GM21526 (cell line): ENCODE results near the gene GABRR2.

Source experiments
- ATAC-seq: cut with Tn5 transposase; IDR thresholded peaks from one replicate; pipeline ENCODE4 v1.9.1; 2021; ENCODE audit warnings: moderate library complexity; ENCODE audit not compliant: unreplicated experiment, low FRiP score

GABRR2 gene

GRCh38 chr6:89315249-89315885 lies at the start of gene GABRR2:
Gene GABRR2 (minus strand): TSS chr6:89315299. CDS start chr6:89315165, 134 bp downstream.
- ATAC-seq = no peak

GRCh38 chr6:89364586-89364985 lies 49.5 kb upstream of the GABRR2 start:
- no peak for ATAC-seq

- ATAC-seq = no peak
Observed at GRCh38 chr6:89361171-89361570, 46.1 kb upstream of the GABRR2 start.

- ATAC-seq = peak; percentile 38
Observed at GRCh38 chr6:89360415-89360999, 45.4 kb upstream of the GABRR2 start.

GRCh38 chr6:89359561-89359960 lies 44.5 kb upstream of the GABRR2 start:
- no peak for ATAC-seq

- ATAC-seq = peak; percentile 44
Observed at GRCh38 chr6:89357390-89357789, 42.3 kb upstream of the GABRR2 start.

GRCh38 chr6:89356642-89357170 lies 41.6 kb upstream of the GABRR2 start:
- ATAC-seq = no peak

GRCh38 chr6:89355511-89356194 lies 40.6 kb upstream of the GABRR2 start:
- ATAC-seq = no peak

- peak; percentile 21 for ATAC-seq
Observed at GRCh38 chr6:89353702-89354392, 38.7 kb upstream of the GABRR2 start.

GRCh38 chr6:89353118-89353556 lies 38.0 kb upstream of the GABRR2 start:
- ATAC-seq = no peak

GRCh38 chr6:89352278-89353117 lies 37.4 kb upstream of the GABRR2 start, which contains the start of gene UBE2J1:
Gene UBE2J1 (minus strand): TSS chr6:89352722. CDS start chr6:89352569, 153 bp downstream.
- ATAC-seq = peak; percentile 32

GRCh38 chr6:89351671-89352277 lies 36.7 kb upstream of the GABRR2 start:
- ATAC-seq = no peak

- peak; percentile 38 for ATAC-seq
Observed at GRCh38 chr6:89350281-89350966, 35.3 kb upstream of the GABRR2 start.

- no peak for ATAC-seq
Observed at GRCh38 chr6:89348372-89348771, 33.3 kb upstream of the GABRR2 start.

GRCh38 chr6:89347825-89348224 lies 32.7 kb upstream of the GABRR2 start:
- no peak for ATAC-seq

- no peak for ATAC-seq
Observed at GRCh38 chr6:89346433-89346832, 31.3 kb upstream of the GABRR2 start.

GRCh38 chr6:89339565-89339964 lies 24.5 kb upstream of the GABRR2 start:
- ATAC-seq = no peak

- no peak for ATAC-seq
Observed at GRCh38 chr6:89335164-89335563, 20.1 kb upstream of the GABRR2 start.

GRCh38 chr6:89330910-89331309 lies 15.8 kb upstream of the GABRR2 start:
- no peak for ATAC-seq
